ENCODE results near the gene CDK14. TPM values are rescaled to one million over a fixed set of nuclear protein-coding genes. Genes with fewer than 3 reads are reported as not detected.

The CDK14 gene
- total RNA-seq, 1 donor from 2014 or later, result 52.3 TPM

- Histone ChIP-seq H3F3A (ENCODE audit: low read depth) (peaks cover 21% of the 10 kb centered on the region), H2AFZ (replicated peaks) (no peak overlapping the region), H3K27me3 (no peaks in the 10 kb centered on the region), H3K9ac (no peak overlapping the region), H3K9me3 (ENCODE audit: low read depth) (no peaks in the 10 kb centered on the region), H3K4me2 (no peak overlapping the region), H4K20me1 (ENCODE audit: low read depth) (no peaks in the 10 kb centered on the region), H3K27ac (no peak overlapping the region), H3K79me2 (ENCODE audit: low read depth) (no peaks in the 10 kb centered on the region), H3K4me3 (no peak overlapping the region), H3K4me1 (peaks cover 48% of the 10 kb centered on the region), H3K36me3 (no peaks in the 10 kb centered on the region)
- Mint-ChIP-seq H3K9me3 (no peaks in the 10 kb centered on the region), H3K4me3 (no peak overlapping the region), H3K27ac (no peak overlapping the region), H3K4me1 (peaks cover 43% of the 10 kb centered on the region), H3K27me3 (ENCODE audit: insufficient read depth, low read depth) (no peaks in the 10 kb centered on the region), H3K36me3 (peaks cover 11% of the 10 kb centered on the region)
- TF ChIP-seq CTCF (IDR thresholded peaks at IDR 0.05) (no peak), EZH2 (IDR thresholded peaks at IDR 0.05) (no peak)
- no peak for DNase-seq (ENCODE audit: low spot score)
Observed at GRCh38 chr7:91196058-91196457, 599.9 kb downstream of the CDK14 start.

GRCh38 chr7:91198371-91198770, 602.2 kb downstream of the CDK14 start:
- Mint-ChIP-seq H3K36me3 (peaks cover 15% of the 10 kb centered on the region), H3K27ac (no peak overlapping the region), H3K4me3 (no peak overlapping the region), H3K4me1 (peaks cover 46% of the 10 kb centered on the region), H3K9me3 (peaks cover 2% of the 10 kb centered on the region), H3K27me3 (ENCODE audit: insufficient read depth, low read depth) (no peaks in the 10 kb centered on the region)
- H3K4me2 ChIP-seq, result no peak overlapping the region
- DNase-seq (ENCODE audit: low spot score), result no peak
- H3K9me3 ChIP-seq (ENCODE audit: low read depth), result no peaks in the 10 kb centered on the region
- no peaks in the 10 kb centered on the region for H3K79me2 ChIP-seq (ENCODE audit: low read depth)
- H3K4me1 ChIP-seq, result peaks cover 59% of the 10 kb centered on the region
- TF ChIP-seq CTCF (IDR thresholded peaks at IDR 0.05) (no peak), EZH2 (IDR thresholded peaks at IDR 0.05) (no peak), EZH2phosphoT487 (IDR thresholded peaks at IDR 0.05) (no peak)
- no peaks in the 10 kb centered on the region for H4K20me1 ChIP-seq (ENCODE audit: low read depth)
- H3K4me3 ChIP-seq, result no peak overlapping the region
- H3K36me3 ChIP-seq, result no peaks in the 10 kb centered on the region
- no peak overlapping the region for H3K9ac ChIP-seq
- H3K27ac ChIP-seq, result no peak overlapping the region
- peaks cover 31% of the 10 kb centered on the region for H3F3A ChIP-seq (ENCODE audit: low read depth)
- no peak overlapping the region for H2AFZ ChIP-seq (replicated peaks)
- no peaks in the 10 kb centered on the region for H3K27me3 ChIP-seq

GRCh38 chr7:91199601-91200000, 603.5 kb downstream of the CDK14 start:
- Histone ChIP-seq H3K4me2 (no peak overlapping the region), H3K9ac (no peak overlapping the region), H3K27ac (no peak overlapping the region), H3K4me1 (peaks cover 49% of the 10 kb centered on the region), H2AFZ (replicated peaks) (no peak overlapping the region), H3K27me3 (no peaks in the 10 kb centered on the region), H3K36me3 (no peaks in the 10 kb centered on the region), H3K4me3 (no peak overlapping the region), H3K9me3 (ENCODE audit: low read depth) (no peaks in the 10 kb centered on the region), H3K79me2 (ENCODE audit: low read depth) (no peaks in the 10 kb centered on the region), H3F3A (ENCODE audit: low read depth) (peaks cover 21% of the 10 kb centered on the region), H4K20me1 (ENCODE audit: low read depth) (no peaks in the 10 kb centered on the region)
- Mint-ChIP-seq H3K36me3 (peaks cover 24% of the 10 kb centered on the region), H3K27me3 (ENCODE audit: insufficient read depth, low read depth) (no peaks in the 10 kb centered on the region), H3K9me3 (peaks cover 14% of the 10 kb centered on the region), H3K4me3 (no peak overlapping the region), H3K4me1 (peaks cover 40% of the 10 kb centered on the region), H3K27ac (no peak overlapping the region)
- no peak for DNase-seq (ENCODE audit: low spot score)
- TF ChIP-seq EZH2 (IDR thresholded peaks at IDR 0.05), result no peak
- no peak for TF ChIP-seq CTCF (IDR thresholded peaks at IDR 0.05)
- TF ChIP-seq EZH2phosphoT487 (IDR thresholded peaks at IDR 0.05), result no peak
